ENCODE results near the gene EPN2. TPM values are rescaled to one million over a fixed set of nuclear protein-coding genes. Genes with fewer than 3 reads are reported as not detected.
"Not testable (repeated sequence)": the region's sequence is repeated elsewhere in the genome, so short reads cannot be mapped to it uniquely, and the experiment has no call there.

The EPN2 gene
- total RNA-seq, 2 experiments from 2014 or later: 11.9 to 12.3 TPM

GRCh38 chr17:19226610-19227588, 10.3 kb upstream of the EPN2 start:
- H3K36me3 ChIP-seq (ENCODE audit: insufficient read depth, low read length); H3K27me3 ChIP-seq (ENCODE audit: control insufficient read depth in 1 of 2, insufficient read depth in 2 of 2, low read length in 2 of 2); POLR2A ChIA-PET; H3K4me1 ChIP-seq (ENCODE audit: insufficient read depth, low read length); H3K4me1 Mint-ChIP-seq (ENCODE audit: low read depth); H3K4me3 ChIP-seq (ENCODE audit: low read length); H3K9me3 Mint-ChIP-seq; CTCF ChIA-PET; ATAC-seq (ENCODE audit: poor library complexity); H3K27ac Mint-ChIP-seq; H3K27me3 Mint-ChIP-seq; intact Hi-C loops (cut with DNase I, micrococcal nuclease); H3K27ac ChIP-seq (ENCODE audit: low read depth in 1 of 2, low read length in 2 of 2); H3K9me3 ChIP-seq (ENCODE audit: control insufficient read depth in 1 of 2, insufficient read depth in 1 of 2, low read length in 2 of 2); H3K36me3 Mint-ChIP-seq (ENCODE audit: low read depth); H3K4me3 Mint-ChIP-seq; DNase-seq: not testable (repeated sequence)

- ATAC-seq (ENCODE audit: poor library complexity); H3K4me1 Mint-ChIP-seq (ENCODE audit: low read depth); H3K9me3 Mint-ChIP-seq; H3K36me3 ChIP-seq (ENCODE audit: insufficient read depth, low read length); H3K36me3 Mint-ChIP-seq (ENCODE audit: low read depth); H3K4me3 ChIP-seq (ENCODE audit: low read length); DNase-seq; H3K9me3 ChIP-seq (ENCODE audit: control insufficient read depth in 1 of 2, insufficient read depth in 1 of 2, low read length in 2 of 2); intact Hi-C loops (cut with DNase I, micrococcal nuclease); H3K27ac ChIP-seq (ENCODE audit: low read depth in 1 of 2, low read length in 2 of 2); POLR2A ChIA-PET; H3K27ac Mint-ChIP-seq; H3K4me3 Mint-ChIP-seq; H3K27me3 Mint-ChIP-seq; H3K27me3 ChIP-seq (ENCODE audit: control insufficient read depth in 1 of 2, insufficient read depth in 2 of 2, low read length in 2 of 2); CTCF ChIA-PET: not testable (repeated sequence)
- H3K4me1 ChIP-seq (ENCODE audit: insufficient read depth, low read length): peaks cover 11% of the 10 kb centered on the region
Observed at GRCh38 chr17:19234676-19235075, 2.5 kb upstream of the EPN2 start.

GRCh38 chr17:19236351-19237138, 621 bp upstream of the EPN2 start:
- CTCF ChIA-PET; H3K27me3 ChIP-seq (ENCODE audit: control insufficient read depth in 1 of 2, insufficient read depth in 2 of 2, low read length in 2 of 2); H3K36me3 ChIP-seq (ENCODE audit: insufficient read depth, low read length); H3K27ac ChIP-seq (ENCODE audit: low read depth in 1 of 2, low read length in 2 of 2); intact Hi-C loops (cut with DNase I, micrococcal nuclease); H3K4me3 ChIP-seq (ENCODE audit: low read length); POLR2A ChIA-PET; DNase-seq; H3K27ac Mint-ChIP-seq; H3K4me1 Mint-ChIP-seq (ENCODE audit: low read depth); H3K36me3 Mint-ChIP-seq (ENCODE audit: low read depth); H3K27me3 Mint-ChIP-seq; H3K9me3 ChIP-seq (ENCODE audit: control insufficient read depth in 1 of 2, insufficient read depth in 1 of 2, low read length in 2 of 2); H3K4me3 Mint-ChIP-seq; H3K9me3 Mint-ChIP-seq: not testable (repeated sequence)
- peaks cover 11% of the 10 kb centered on the region for H3K4me1 ChIP-seq (ENCODE audit: insufficient read depth, low read length)
- ATAC-seq (ENCODE audit: poor library complexity): peak; percentile 78

- Histone ChIP-seq H3K27ac (ENCODE audit: low read depth in 1 of 2, low read length in 2 of 2) (no peak overlapping the region), H3K27me3 (ENCODE audit: control insufficient read depth in 1 of 2, insufficient read depth in 2 of 2, low read length in 2 of 2) (peaks cover 0 to 3% of the 10 kb centered on the region in 2 experiments), H3K9me3 (ENCODE audit: control insufficient read depth in 1 of 2, insufficient read depth in 1 of 2, low read length in 2 of 2) (peaks cover 0 to 6% of the 10 kb centered on the region in 2 experiments), H3K36me3 (ENCODE audit: insufficient read depth, low read length) (no peaks in the 10 kb centered on the region), H3K4me1 (ENCODE audit: insufficient read depth, low read length) (peaks cover 11% of the 10 kb centered on the region), H3K4me3 (ENCODE audit: low read length) (peak overlapping the region; percentile 92)
- ChIA-PET CTCF (interaction anchor here (1.4 kb wide), 1 partner anchor 101 kb away, joined by 3 read pairs; no protein-coding TSS in a partner anchor), POLR2A (interaction anchor here (1.7 kb wide), 1 partner anchor 140 kb away, joined by 5 read pairs; the partner anchor contains the start of gene MAPK7)
- TF ChIP-seq CTCF (IDR thresholded peaks at IDR 0.05): no peak
- peaks cover 4% of the 10 kb centered on the region for H3K4me1 Mint-ChIP-seq (ENCODE audit: low read depth)
- DNase-seq (peak in 8 of 14 experiments; percentile 2 to 47 (median 3)), ATAC-seq (ENCODE audit: poor library complexity) (peak; percentile 6)
- peak overlapping the region; percentile 88 for H3K4me3 Mint-ChIP-seq
- H3K9me3 Mint-ChIP-seq: no peaks in the 10 kb centered on the region
- no peaks in the 10 kb centered on the region for H3K27me3 Mint-ChIP-seq
- intact Hi-C loops (cut with DNase I, micrococcal nuclease): no loop called here
- peak overlapping the region; percentile 36 for H3K27ac Mint-ChIP-seq
- no peaks in the 10 kb centered on the region for H3K36me3 Mint-ChIP-seq (ENCODE audit: low read depth)
Observed at GRCh38 chr17:19237389-19238166, 412 bp downstream of the EPN2 start.
